Measurements from ENCODE around the gene NME7.

GRCh38 chr1:169295425-169295824, 72.2 kb downstream of the NME7 start:
- TF ChIP-seq POLR2A (IDR thresholded peaks at IDR 0.05) (no peak), CTCF (IDR thresholded peaks at IDR 0.05) (no peak)

Measured in vagina (tissue), 2 donors.